Peyer's patch (tissue), 4 donors: ENCODE results near the gene BRCA1.

Experiments
- POLR2A ChIP-seq, 2 donors: fragments of 450-650 bp; IDR thresholded peaks; one replicate each; pipeline ENCODE4 v1.5.1; 2017; ENCODE audit warnings: antibody characterized with exemption in 2 of 2, mild to moderate bottlenecking in 2 of 2, moderate library complexity in 2 of 2
- TF ChIP-seq, protein P1 (sequence below), 6 experiments: fragments of 450-650 bp in 4 of 6; fragments of 200-600 bp in 2 of 6; sonication (generic) in 1 of 6; IDR thresholded peaks; one replicate each; pipeline ENCODE4 v1.5.1; 2017 to 2019; ENCODE audit warnings: antibody characterized with exemption in 6 of 6, mild to moderate bottlenecking in 3 of 6, moderate library complexity in 1 of 6

DNA sequence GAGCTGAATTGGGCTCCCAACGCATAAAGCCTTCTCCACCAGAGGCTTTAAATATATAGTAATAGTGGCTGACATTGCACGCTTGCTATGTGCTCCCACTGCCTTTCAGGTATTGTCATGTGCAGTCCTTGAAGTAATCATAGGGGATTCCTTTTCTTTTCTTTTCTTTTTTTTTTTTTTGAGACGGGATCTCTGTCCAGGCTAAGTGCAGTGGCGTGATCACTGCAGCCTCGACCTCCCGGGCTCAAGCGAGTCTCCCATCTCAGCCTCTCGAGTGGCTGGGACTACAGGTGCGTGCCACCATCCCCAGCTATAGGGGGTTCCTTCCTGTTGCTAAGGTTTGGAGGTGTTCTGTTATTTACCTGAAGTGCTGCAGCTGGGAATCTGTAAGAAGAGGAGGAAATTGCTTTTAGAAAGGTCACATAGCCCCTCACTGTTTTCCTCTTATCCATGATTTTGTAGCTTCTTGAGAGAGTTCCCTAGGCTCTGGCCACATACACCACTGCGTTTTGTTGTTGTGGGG is 126.1 kb downstream of the BRCA1 start:
- TF ChIP-seq, protein P1, sequence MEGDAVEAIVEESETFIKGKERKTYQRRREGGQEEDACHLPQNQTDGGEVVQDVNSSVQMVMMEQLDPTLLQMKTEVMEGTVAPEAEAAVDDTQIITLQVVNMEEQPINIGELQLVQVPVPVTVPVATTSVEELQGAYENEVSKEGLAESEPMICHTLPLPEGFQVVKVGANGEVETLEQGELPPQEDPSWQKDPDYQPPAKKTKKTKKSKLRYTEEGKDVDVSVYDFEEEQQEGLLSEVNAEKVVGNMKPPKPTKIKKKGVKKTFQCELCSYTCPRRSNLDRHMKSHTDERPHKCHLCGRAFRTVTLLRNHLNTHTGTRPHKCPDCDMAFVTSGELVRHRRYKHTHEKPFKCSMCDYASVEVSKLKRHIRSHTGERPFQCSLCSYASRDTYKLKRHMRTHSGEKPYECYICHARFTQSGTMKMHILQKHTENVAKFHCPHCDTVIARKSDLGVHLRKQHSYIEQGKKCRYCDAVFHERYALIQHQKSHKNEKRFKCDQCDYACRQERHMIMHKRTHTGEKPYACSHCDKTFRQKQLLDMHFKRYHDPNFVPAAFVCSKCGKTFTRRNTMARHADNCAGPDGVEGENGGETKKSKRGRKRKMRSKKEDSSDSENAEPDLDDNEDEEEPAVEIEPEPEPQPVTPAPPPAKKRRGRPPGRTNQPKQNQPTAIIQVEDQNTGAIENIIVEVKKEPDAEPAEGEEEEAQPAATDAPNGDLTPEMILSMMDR (IDR thresholded peaks at IDR 0.05) = no peak
- no peak for TF ChIP-seq POLR2A (IDR thresholded peaks at IDR 0.05)
